Body of pancreas (tissue), 4 donors: ENCODE measurements around the gene CKB. TPM values are rescaled to one million over a fixed set of nuclear protein-coding genes. Genes with fewer than 3 reads are reported as not detected.

ENCODE experiments used
- ATAC-seq: fragments of 150-250 bp; one replicate; pipeline ENCODE4 v1.9.1; 2016
- DNase-seq, 4 donors: peaks; one replicate each; pipeline ENCODE4 v3.0.0-alpha.2; 2019
- H3K27ac ChIP-seq, 4 donors: fragments of 200-600 bp; sonication (generic); 1 replicate in 3 of 4; 2 replicates in 1 of 4; pipeline versions ENCODE4 v1.5.1 to v1.6.1; 2016 to 2019; ENCODE audit warnings: mild to moderate bottlenecking in 1 of 4, mixed read lengths in 1 of 4, moderate library complexity in 1 of 4
- H3K27me3 ChIP-seq, 2 donors: fragments of 200-600 bp; sonication (generic); one replicate each; pipeline ENCODE4 v1.6.0; 2016; ENCODE audit warnings: mild to moderate bottlenecking in 1 of 2
- H3K36me3 ChIP-seq, 2 donors: fragments of 200-600 bp; sonication (generic); replicated peaks in 1 of 2; 2 replicates each; pipeline ENCODE4 v1.5.1; 2016; ENCODE audit warnings: low read depth in 2 of 2; ENCODE audit not compliant: insufficient read depth in 1 of 2
- H3K4me1 ChIP-seq: fragments of 200-600 bp; sonication (generic); one replicate; pipeline ENCODE4 v1.6.0; 2016
- H3K4me3 ChIP-seq, 2 donors: fragments of 200-600 bp; sonication (generic); 1 replicate in 1 of 2; 2 replicates in 1 of 2; pipeline ENCODE4 v1.5.1; 2016 to 2019
- H3K9me3 ChIP-seq, 3 donors: fragments of 200-600 bp; sonication (generic); 1 replicate in 2 of 3; 2 replicates in 1 of 3; pipeline ENCODE4 v1.5.1; 2016
- POLR2A ChIP-seq, 3 donors: fragments of 450-650 bp; IDR thresholded peaks; one replicate each; pipeline ENCODE4 v1.6.1; 2016; ENCODE audit warnings: antibody characterized with exemption in 3 of 3, mild to moderate bottlenecking in 2 of 3
- WGBS, 2 donors: methylation state at CpG; one replicate each; pipeline ENCODE4 v1.1.5; 2017; 5-methylcytosine and 5-hydroxymethylcytosine counted together
- intact Hi-C: fragments of 100-400 bp; cut with DNase I; formaldehyde crosslinking; loops from one replicate; pipeline ENCODE4 v1.15.1; 2023
- total RNA-seq, 2 donors: library from RNA; depleted of rRNA; stranded (reverse); fragments of >200 nt; gene quantifications; one replicate each; pipeline ENCODE4 v1.1.0, GENCODE V29; 2016
- TF ChIP-seq, protein P1 (sequence below), 7 experiments: fragments of 450-650 bp in 4 of 7; fragments of 200-600 bp in 3 of 7; sonication (generic) in 3 of 7; IDR thresholded peaks; one replicate each; pipeline ENCODE4 v1.5.1; 2016 to 2019; ENCODE audit warnings: antibody characterized with exemption in 7 of 7

Gene CKB
- total RNA-seq, 2 donors from 2014 or later = 92.1 to 146 TPM

DNA sequence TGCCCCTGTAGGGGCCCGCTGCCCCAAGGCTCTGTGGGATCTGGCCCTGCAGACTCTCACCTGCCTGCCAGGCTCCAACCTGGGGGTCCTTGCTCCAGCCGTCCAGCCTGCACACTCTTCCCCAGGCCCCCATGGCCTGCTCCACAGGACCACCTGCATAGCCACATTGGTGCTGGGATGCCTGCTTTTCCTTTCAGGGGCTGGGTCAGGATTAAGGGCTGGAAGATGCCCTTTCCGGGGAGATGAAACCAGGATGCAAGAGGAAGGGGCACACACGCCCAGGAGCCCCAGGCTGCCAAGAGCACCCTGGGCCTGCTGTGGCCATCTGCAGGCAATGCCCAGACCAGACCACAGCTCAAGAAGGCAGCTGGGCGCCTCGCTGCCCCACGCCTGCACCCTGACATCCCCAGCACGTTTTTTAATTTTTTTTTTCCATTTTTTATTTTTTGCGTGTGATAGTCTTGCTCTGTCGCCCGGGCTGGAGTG is 24.9 kb upstream of the CKB start:
- WGBS, 2 donors = 70 to 78% methylated on average over 9 to 11 of the region's 11 CpGs
- no peaks in the 10 kb centered on the region for H3K27me3 ChIP-seq
- no peak overlapping the region for H3K4me3 ChIP-seq
- ATAC-seq = no peak
- intact Hi-C loops = no loop called here
- no peak for TF ChIP-seq POLR2A (IDR thresholded peaks at IDR 0.05)
- no peaks in the 10 kb centered on the region for H3K36me3 ChIP-seq
- DNase-seq = no peak
- no peak overlapping the region for H3K27ac ChIP-seq
- peaks cover 32% of the 10 kb centered on the region for H3K4me1 ChIP-seq
- no peaks in the 10 kb centered on the region for H3K9me3 ChIP-seq

DNA sequence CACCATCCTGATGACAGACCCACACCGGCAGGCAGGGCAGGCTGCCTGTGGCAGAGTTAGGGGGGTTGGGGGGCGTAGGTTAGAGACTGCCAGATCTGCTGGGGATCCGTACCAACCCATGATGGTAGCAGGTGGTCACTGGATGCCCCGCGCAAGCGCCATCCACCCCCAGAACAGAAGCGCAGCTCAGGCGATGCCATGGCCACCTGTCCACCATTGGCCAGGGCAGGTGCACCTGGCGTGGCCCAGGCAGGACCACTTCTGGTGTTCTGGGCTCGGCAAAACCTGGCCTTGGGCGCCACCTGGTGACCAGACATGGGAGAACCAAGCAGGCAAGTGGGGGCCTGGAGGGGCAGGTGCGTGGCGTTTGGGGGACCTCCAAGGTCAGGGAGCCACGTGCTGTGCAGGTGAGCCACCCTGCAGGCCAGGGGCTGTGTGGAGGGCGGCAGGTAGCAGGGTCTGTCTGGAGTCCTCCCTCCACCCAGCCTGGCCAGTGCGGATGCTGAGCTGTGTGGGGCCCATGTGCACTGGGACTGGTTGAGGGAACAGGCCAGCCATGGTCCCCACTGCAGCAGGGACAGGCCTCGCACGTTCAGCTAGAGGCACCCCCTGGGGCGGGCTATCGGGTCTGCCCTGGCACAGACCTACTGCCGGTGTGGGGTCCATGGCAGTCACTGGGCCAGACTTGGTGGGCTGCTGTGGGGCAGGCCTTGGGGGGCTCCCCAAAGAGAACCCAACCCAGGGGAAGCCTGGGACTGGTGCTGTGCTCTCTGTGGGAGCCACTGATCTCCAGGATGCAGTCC is 24.2 kb upstream of the CKB start:
- H3K36me3 ChIP-seq = no peaks in the 10 kb centered on the region
- H3K9me3 ChIP-seq = no peaks in the 10 kb centered on the region
- ATAC-seq (peak; percentile 44), DNase-seq (peak; percentile 72 to 82 (median 74))
- TF ChIP-seq, protein P1, sequence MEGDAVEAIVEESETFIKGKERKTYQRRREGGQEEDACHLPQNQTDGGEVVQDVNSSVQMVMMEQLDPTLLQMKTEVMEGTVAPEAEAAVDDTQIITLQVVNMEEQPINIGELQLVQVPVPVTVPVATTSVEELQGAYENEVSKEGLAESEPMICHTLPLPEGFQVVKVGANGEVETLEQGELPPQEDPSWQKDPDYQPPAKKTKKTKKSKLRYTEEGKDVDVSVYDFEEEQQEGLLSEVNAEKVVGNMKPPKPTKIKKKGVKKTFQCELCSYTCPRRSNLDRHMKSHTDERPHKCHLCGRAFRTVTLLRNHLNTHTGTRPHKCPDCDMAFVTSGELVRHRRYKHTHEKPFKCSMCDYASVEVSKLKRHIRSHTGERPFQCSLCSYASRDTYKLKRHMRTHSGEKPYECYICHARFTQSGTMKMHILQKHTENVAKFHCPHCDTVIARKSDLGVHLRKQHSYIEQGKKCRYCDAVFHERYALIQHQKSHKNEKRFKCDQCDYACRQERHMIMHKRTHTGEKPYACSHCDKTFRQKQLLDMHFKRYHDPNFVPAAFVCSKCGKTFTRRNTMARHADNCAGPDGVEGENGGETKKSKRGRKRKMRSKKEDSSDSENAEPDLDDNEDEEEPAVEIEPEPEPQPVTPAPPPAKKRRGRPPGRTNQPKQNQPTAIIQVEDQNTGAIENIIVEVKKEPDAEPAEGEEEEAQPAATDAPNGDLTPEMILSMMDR (IDR thresholded peaks at IDR 0.05) = peak; percentile 75 to 97 (median 87)
- TF ChIP-seq POLR2A (IDR thresholded peaks at IDR 0.05) = no peak
- H3K4me1 ChIP-seq = peaks cover 39% of the 10 kb centered on the region
- no peak overlapping the region for H3K27ac ChIP-seq
- 20 to 22% methylated on average over 10 to 21 of the region's 21 CpGs for WGBS, 2 donors
- H3K27me3 ChIP-seq = no peaks in the 10 kb centered on the region
- intact Hi-C loops = no loop called here
- no peak overlapping the region for H3K4me3 ChIP-seq

DNA sequence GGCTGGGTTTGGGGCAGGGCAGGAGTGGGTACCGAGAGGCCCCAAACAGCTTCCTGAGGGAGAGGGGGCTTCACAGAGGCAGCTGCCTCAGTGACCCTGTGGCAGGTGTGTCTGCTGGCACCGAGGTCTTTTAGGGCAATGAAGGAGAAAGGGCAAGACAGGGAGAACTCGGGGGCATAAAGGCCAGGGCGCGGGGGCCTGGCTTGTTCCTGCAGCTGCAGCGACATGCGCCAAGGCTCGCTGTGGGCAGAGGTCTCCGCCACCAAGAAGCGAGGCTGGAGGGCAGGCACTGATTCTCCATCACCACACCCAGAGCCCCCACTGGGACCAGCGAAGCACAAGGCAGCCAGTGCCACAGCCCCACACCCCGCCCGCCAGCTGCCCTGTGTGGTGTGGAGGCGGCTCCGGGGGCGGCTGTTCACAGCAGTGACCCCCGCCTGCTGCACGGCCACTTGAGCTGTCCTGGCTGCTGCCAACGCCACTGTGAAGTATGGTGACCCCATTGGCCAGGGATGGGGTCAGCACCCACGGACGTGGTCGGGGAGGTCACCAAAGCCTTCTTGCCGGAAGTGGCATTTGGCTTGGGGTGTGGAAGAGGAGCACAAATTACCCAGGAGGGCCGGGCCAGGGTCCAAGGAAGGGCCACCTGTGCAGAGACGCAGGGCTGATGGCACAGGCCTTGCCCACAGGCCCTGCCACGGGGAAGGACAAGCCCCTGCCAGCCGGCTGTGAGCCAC is 23.5 kb upstream of the CKB start:
- intact Hi-C loops = no loop called here
- DNase-seq (peak in 1 of 4 donors; percentile 10), ATAC-seq (no peak)
- Histone ChIP-seq H3K36me3 (no peaks in the 10 kb centered on the region), H3K9me3 (no peaks in the 10 kb centered on the region), H3K4me1 (peaks cover 45% of the 10 kb centered on the region), H3K4me3 (no peak overlapping the region), H3K27ac (no peak overlapping the region), H3K27me3 (no peaks in the 10 kb centered on the region)
- TF ChIP-seq, protein P1 (IDR thresholded peaks at IDR 0.05) = no peak
- WGBS, 2 donors = 69 to 77% methylated on average over 16 to 26 of the region's 27 CpGs

DNA sequence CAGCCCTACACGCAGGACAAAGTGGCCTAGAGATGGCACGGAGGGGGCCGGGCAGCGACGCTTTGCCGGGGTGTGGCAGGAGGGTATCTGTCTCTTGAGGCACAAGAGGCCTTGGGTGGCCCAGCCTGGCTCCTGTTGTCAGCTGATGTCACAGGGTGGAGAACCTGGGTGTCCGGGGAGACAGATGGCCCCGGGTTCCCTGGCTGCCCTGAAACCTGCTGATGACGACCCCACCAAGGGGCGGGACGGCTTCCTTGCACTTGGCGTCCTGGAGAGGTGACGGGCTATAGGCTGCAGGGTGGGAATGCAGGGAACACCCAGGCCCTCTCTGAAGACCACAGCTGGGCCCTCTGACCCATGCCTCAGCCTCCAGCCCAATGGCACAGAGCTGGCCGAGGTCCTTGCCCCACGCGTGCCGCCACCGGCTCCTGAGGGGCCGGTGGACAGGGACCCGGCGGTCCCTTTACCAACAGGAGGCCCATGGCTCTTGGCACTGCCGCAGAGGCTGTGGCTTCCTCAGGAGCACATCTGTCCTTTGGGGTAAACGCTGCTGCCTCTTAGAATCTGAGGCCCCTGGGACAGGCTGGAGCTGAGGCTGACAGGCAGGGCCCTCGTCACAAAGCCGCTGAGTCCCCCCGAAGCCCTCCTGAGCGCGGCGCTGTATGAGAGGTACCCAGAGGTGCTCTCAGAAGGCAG is 22.7 kb upstream of the CKB start:
- Histone ChIP-seq H3K4me1 (peaks cover 45% of the 10 kb centered on the region), H3K27ac (no peak overlapping the region), H3K36me3 (no peaks in the 10 kb centered on the region), H3K27me3 (no peaks in the 10 kb centered on the region), H3K9me3 (no peaks in the 10 kb centered on the region), H3K4me3 (no peak overlapping the region)
- 62 to 91% methylated on average over 3 to 27 of the region's 29 CpGs for WGBS, 2 donors
- TF ChIP-seq POLR2A (IDR thresholded peaks at IDR 0.05) = no peak
- TF ChIP-seq, protein P1 (IDR thresholded peaks at IDR 0.05) = no peak
- ATAC-seq (no peak), DNase-seq (no peak)
- intact Hi-C loops = no loop called here
